ENCODE measurements around the gene RABL6. TPM values are rescaled to one million over a fixed set of nuclear protein-coding genes. Genes with fewer than 3 reads are reported as not detected.
"Not testable (repeated sequence)": the region's sequence is repeated elsewhere in the genome, so short reads cannot be mapped to it uniquely, and the experiment has no call there.

RABL6 gene
- total and polyA plus RNA-seq, 5 donors from 2014 or later: 9.4 to 63.6 (median 11.4) TPM

GRCh38 chr9:136883670-136884069 lies 75.9 kb downstream of the RABL6 start:
- not testable (repeated sequence) for ATAC-seq (ENCODE audit: low read depth in 2 of 2); H3K27me3 Mint-ChIP-seq; H3K36me3 Mint-ChIP-seq; H3K9me3 Mint-ChIP-seq; H3K36me3 ChIP-seq (ENCODE audit: control insufficient read depth, insufficient read depth, low read length); H3K4me3 ChIP-seq (ENCODE audit: low read depth, low read length); H3K9me3 ChIP-seq (ENCODE audit: control insufficient read depth in 2 of 2, low read length in 2 of 2); H3K27me3 ChIP-seq (ENCODE audit: control insufficient read depth, insufficient read depth, low read length); DNase-seq
- peak overlapping the region; percentile 48 to 94 (median 84) for H3K27ac Mint-ChIP-seq
- peak overlapping the region in 2 of 4 donors; percentile 77 to 93 for H3K4me3 Mint-ChIP-seq
- H3K4me1 Mint-ChIP-seq: peaks cover 7 to 45% (median 20%) of the 10 kb centered on the region in 4 donors
- peaks cover 45% of the 10 kb centered on the region for H3K4me1 ChIP-seq (ENCODE audit: control insufficient read depth, insufficient read depth, low read length, poor library complexity, severe bottlenecking)
- H3K27ac ChIP-seq (ENCODE audit: insufficient read depth, low read length, poor library complexity, severe bottlenecking): peak overlapping the region; percentile 91

DNA sequence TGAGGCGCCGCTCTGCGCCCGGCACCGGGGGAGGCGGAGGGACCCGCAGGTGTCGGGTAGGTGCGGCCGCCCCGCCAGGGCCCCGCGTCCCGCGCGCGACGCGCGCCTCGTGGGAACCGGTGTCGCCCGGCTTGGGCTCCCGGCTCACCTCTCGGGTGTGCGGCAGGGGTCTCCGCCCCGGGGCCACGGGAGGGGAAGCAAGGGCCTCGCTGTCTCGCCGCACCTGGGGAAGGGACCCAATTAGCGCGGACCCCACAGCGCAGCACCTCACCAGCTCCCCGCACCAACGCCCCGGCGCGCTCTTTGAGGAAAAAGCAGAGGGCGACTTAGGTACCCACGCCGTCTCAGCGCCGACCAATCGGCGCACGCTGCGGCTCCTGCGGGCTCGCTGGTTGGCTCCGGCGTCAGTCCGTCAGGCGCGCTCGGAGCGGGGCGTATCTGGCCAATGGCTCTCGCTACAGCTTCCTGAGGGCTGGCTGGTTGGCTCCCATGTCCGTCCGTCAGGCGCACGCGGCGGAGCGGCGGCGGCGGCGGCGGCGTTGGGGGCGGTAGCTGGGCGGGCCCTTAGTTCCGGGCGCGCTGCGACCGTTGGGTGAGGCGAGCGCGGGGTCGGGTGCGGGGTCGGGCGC lies 78.3 kb downstream of the RABL6 start, which contains the start of gene TRAF2:
Gene TRAF2 (plus strand): TSS at position 567 of the 629 bp plus-strand sequence. CDS start 12,225 bp downstream, outside the sequence.
- Histone ChIP-seq H3K4me1 (ENCODE audit: control insufficient read depth, insufficient read depth, low read length, poor library complexity, severe bottlenecking) (peaks cover 51% of the 10 kb centered on the region), H3K9me3 (ENCODE audit: control insufficient read depth in 2 of 2, low read length in 2 of 2) (no peaks in the 10 kb centered on the region), H3K4me3 (ENCODE audit: low read depth, low read length) (peak within 1 kb of the TSS; percentile 53), H3K27me3 (ENCODE audit: control insufficient read depth, insufficient read depth, low read length) (no peaks in the 10 kb centered on the region), H3K36me3 (ENCODE audit: control insufficient read depth, insufficient read depth, low read length) (peaks cover 8% of the 10 kb centered on the region), H3K27ac (ENCODE audit: insufficient read depth, low read length, poor library complexity, severe bottlenecking) (peak within 1 kb of the TSS; percentile 96)
- Mint-ChIP-seq H3K4me1 (peaks cover 7 to 56% (median 22%) of the 10 kb centered on the region in 4 donors), H3K9me3 (no peaks in the 10 kb centered on the region), H3K27ac (peak within 1 kb of the TSS; percentile 58 to 95 (median 91)), H3K36me3 (no peaks in the 10 kb centered on the region), H3K4me3 (peak within 1 kb of the TSS; percentile 87 to 95 (median 92)), H3K27me3 (no peaks in the 10 kb centered on the region)
- DNase-seq (peak; percentile 96 to 100 (median 97)), ATAC-seq (ENCODE audit: low read depth in 2 of 2) (peak; percentile 93 to 95)

DNA sequence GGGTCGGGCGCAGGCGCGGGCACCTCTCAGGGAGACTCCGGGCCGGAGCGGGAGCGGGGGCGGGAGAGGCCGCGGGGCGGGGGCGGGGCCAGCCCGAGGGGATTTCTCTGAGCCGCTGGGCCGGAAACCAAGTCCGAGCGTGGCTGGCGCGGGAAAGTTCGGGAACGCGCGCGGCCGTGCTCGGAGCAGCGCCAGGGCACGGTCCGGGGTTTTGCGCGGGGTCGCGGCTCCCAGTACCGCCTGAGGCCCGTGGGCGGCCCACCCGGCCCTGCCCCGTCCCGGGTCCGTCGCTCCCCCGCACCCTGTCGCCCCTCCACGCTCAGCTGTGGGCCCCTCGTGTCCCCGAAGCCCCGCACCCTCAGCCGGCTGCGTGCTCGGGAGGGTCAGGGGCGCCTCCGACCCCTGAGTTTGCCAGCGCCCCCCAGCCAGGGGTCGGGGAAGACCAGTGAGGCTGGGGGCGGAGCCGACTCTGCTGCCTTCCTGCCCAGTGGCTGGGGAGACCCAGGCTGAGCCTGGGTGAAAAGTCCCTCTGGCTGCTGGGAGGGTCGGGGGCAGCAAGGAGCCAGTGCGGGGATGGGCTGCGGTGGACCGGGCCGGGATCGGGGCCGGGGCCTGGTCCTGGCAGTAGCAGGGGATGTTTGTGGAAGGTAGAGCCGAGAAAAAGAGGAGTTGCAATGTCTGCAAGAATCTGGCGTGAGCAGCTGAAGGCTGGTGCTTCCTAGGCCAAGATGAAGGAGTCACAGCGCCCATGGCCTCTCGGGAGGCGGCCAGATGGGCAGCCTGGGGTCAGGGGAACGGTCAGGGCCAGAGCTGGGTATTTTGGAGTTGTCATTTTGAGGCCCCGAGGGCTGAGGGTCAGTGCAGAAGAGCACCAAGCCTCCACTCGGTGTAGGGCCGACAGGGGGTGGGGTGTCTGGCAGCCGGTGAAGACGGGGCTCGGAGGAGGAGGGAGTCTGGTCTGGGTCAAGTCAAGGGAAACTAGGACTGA lies 79.2 kb downstream of the RABL6 start:
- Histone ChIP-seq H3K36me3 (ENCODE audit: control insufficient read depth, insufficient read depth, low read length) (peaks cover 11% of the 10 kb centered on the region), H3K27ac (ENCODE audit: insufficient read depth, low read length, poor library complexity, severe bottlenecking) (peak overlapping the region; percentile 96), H3K4me3 (ENCODE audit: low read depth, low read length) (peak overlapping the region; percentile 46), H3K9me3 (ENCODE audit: control insufficient read depth in 2 of 2, low read length in 2 of 2) (no peaks in the 10 kb centered on the region), H3K4me1 (ENCODE audit: control insufficient read depth, insufficient read depth, low read length, poor library complexity, severe bottlenecking) (peaks cover 43% of the 10 kb centered on the region), H3K27me3 (ENCODE audit: control insufficient read depth, insufficient read depth, low read length) (no peaks in the 10 kb centered on the region)
- DNase-seq (peak in 2 of 3 donors; percentile 29 to 33), ATAC-seq (ENCODE audit: low read depth in 2 of 2) (peak in 1 of 2 donors; percentile 22)
- Mint-ChIP-seq H3K36me3 (no peaks in the 10 kb centered on the region), H3K9me3 (no peaks in the 10 kb centered on the region), H3K4me1 (peaks cover 7 to 52% (median 17%) of the 10 kb centered on the region in 4 donors), H3K27me3 (no peaks in the 10 kb centered on the region), H3K27ac (peak overlapping the region; percentile 58 to 95 (median 91)), H3K4me3 (peak overlapping the region; percentile 87 to 95 (median 92))

DNA sequence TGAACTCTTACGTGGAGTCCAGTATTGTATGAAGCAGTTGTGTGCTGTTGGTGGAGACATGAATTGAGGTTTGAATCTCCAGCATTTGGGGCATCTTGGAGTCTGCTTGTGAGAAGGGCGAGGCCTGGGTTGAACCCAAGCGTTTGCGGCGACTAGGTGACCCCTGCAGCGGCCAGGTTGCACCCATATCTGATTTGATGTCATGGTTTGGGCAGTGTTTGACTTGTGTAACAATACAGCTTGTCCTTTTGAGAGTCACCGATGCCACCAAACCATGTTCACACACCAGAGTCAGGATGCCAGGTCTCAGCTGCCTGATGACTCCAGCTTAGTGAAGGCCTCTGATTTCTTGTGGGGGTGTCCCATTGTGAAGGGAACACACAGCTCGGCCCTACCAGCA lies 80.7 kb downstream of the RABL6 start:
- Mint-ChIP-seq H3K36me3 (no peaks in the 10 kb centered on the region), H3K4me3 (peak overlapping the region in 1 of 4 donors; percentile 95), H3K4me1 (peaks cover 7 to 50% (median 13%) of the 10 kb centered on the region in 4 donors), H3K9me3 (no peaks in the 10 kb centered on the region), H3K27ac (peak overlapping the region in 1 of 3 donors; percentile 42), H3K27me3 (no peaks in the 10 kb centered on the region)
- H3K27me3 ChIP-seq (ENCODE audit: control insufficient read depth, insufficient read depth, low read length): no peaks in the 10 kb centered on the region
- peaks cover 11% of the 10 kb centered on the region for H3K36me3 ChIP-seq (ENCODE audit: control insufficient read depth, insufficient read depth, low read length)
- no peak overlapping the region for H3K27ac ChIP-seq (ENCODE audit: insufficient read depth, low read length, poor library complexity, severe bottlenecking)
- no peak overlapping the region for H3K4me3 ChIP-seq (ENCODE audit: low read depth, low read length)
- ATAC-seq (ENCODE audit: low read depth in 2 of 2) (no peak), DNase-seq (no peak)
- peaks cover 29% of the 10 kb centered on the region for H3K4me1 ChIP-seq (ENCODE audit: control insufficient read depth, insufficient read depth, low read length, poor library complexity, severe bottlenecking)
- H3K9me3 ChIP-seq (ENCODE audit: control insufficient read depth in 2 of 2, low read length in 2 of 2): no peaks in the 10 kb centered on the region

DNA sequence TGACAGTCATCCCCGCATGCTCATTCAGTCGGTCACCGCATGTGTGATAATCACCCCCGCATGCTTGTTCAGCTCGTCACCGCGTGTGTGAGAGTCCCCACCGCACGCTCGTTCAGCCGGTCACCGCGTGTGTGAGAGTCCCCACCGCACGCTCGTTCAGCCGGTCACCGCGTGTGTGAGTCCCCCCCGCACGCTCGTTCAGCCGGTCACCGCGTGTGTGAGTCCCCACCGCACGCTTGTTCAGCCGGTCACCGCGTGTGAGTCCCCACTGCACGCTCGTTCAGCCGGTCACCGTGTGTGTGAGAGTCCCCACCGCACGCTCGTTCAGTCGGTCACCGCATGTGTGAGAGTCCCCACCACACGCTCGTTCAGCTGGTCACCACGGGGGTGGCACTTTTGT lies 82.1 kb downstream of the RABL6 start:
- Mint-ChIP-seq H3K9me3 (no peaks in the 10 kb centered on the region), H3K27me3 (no peaks in the 10 kb centered on the region), H3K4me3 (peak overlapping the region in 1 of 4 donors; percentile 22), H3K4me1 (peaks cover 7 to 60% (median 18%) of the 10 kb centered on the region in 4 donors), H3K27ac (no peak overlapping the region), H3K36me3 (no peaks in the 10 kb centered on the region)
- Histone ChIP-seq H3K36me3 (ENCODE audit: control insufficient read depth, insufficient read depth, low read length) (peaks cover 11% of the 10 kb centered on the region), H3K4me3 (ENCODE audit: low read depth, low read length) (no peak overlapping the region), H3K4me1 (ENCODE audit: control insufficient read depth, insufficient read depth, low read length, poor library complexity, severe bottlenecking) (peaks cover 29% of the 10 kb centered on the region), H3K27ac (ENCODE audit: insufficient read depth, low read length, poor library complexity, severe bottlenecking) (no peak overlapping the region), H3K27me3 (ENCODE audit: control insufficient read depth, insufficient read depth, low read length) (no peaks in the 10 kb centered on the region), H3K9me3 (ENCODE audit: control insufficient read depth in 2 of 2, low read length in 2 of 2) (no peaks in the 10 kb centered on the region)
- ATAC-seq (ENCODE audit: low read depth in 2 of 2) (no peak), DNase-seq (no peak)

- Histone ChIP-seq H3K4me3 (ENCODE audit: low read depth, low read length) (no peak overlapping the region), H3K4me1 (ENCODE audit: control insufficient read depth, insufficient read depth, low read length, poor library complexity, severe bottlenecking) (peaks cover 21% of the 10 kb centered on the region), H3K27me3 (ENCODE audit: control insufficient read depth, insufficient read depth, low read length) (no peaks in the 10 kb centered on the region), H3K27ac (ENCODE audit: insufficient read depth, low read length, poor library complexity, severe bottlenecking) (no peak overlapping the region), H3K36me3 (ENCODE audit: control insufficient read depth, insufficient read depth, low read length) (peaks cover 11% of the 10 kb centered on the region), H3K9me3 (ENCODE audit: control insufficient read depth in 2 of 2, low read length in 2 of 2) (no peaks in the 10 kb centered on the region)
- H3K4me1 Mint-ChIP-seq: peaks cover 7 to 56% (median 19%) of the 10 kb centered on the region in 4 donors
- ATAC-seq (ENCODE audit: low read depth in 2 of 2): no peak
- no peak for DNase-seq
- H3K36me3 Mint-ChIP-seq: no peaks in the 10 kb centered on the region
- peak overlapping the region in 2 of 4 donors; percentile 22 for H3K4me3 Mint-ChIP-seq
- H3K9me3 Mint-ChIP-seq: no peaks in the 10 kb centered on the region
- no peak overlapping the region for H3K27ac Mint-ChIP-seq
- H3K27me3 Mint-ChIP-seq: no peaks in the 10 kb centered on the region
Measured at GRCh38 chr9:136890661-136891060, 82.9 kb downstream of the RABL6 start.

Data from CD4-positive, CD25-positive, alpha-beta regulatory T cell (primary cell).